ENCODE results near the gene PDZK1IP1.

GRCh38 chr1:47182676-47183235 lies 7.1 kb downstream of the PDZK1IP1 start:
- no peak for TF ChIP-seq POLR2AphosphoS5 (IDR thresholded peaks at IDR 0.05; ENCODE audit: borderline replicate concordance, low read depth, low read length)
- TF ChIP-seq EZH2 (IDR thresholded peaks at IDR 0.05) = no peak
- no peak for TF ChIP-seq FOXP2 (optimal IDR thresholded peaks at IDR 0.05; ENCODE audit: control extremely low read depth, extremely low read length, insufficient read depth)
